ENCODE results near the gene SLC1A5.

Gene SLC1A5

DNA sequence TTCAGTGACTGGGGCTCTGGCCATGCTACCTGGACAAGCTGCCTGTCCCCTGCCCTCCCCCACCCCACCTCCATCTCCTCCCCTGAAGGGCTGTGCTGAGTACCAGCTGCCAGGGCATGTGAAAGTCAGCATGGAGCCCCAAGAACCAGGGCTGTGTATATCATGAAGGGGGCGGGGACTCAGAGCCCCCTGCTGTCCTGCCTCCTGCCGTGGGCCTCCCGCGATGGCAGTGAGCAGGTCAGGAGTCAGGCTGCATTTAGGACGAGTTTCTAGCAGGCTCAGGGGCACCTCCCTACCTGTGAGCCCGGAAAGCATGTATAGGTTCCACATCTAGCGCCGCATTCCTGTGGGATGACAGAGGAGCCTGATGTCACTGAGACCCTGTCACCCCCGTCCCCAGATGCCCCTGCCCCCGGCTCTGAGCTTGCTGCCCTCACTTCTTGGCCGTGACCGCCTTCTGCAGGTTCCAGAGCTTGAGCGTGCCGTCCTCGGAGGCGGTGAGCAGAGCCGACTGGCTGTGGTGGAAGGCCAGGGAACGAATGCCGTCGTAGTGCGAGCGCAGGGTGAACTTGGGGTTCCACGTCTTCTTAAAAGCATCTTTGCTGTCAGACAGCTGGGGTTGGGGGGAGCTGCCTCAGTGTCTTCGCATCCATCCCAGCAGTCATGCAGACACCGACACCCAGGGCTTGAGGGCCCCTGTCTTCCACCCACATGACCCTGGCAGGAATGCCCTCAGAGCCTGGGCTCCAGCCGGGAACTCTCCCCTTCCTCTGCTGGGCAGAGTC lies 63.2 kb downstream of the SLC1A5 start:
- DNase-seq (ENCODE audit: low spot score): no peak
